Mesodermal cell (in vitro differentiated cells): ENCODE data around the gene MAST4.
A peak's percentile ranks its signal among the peaks of the same experiment; 100 is the strongest.

Source experiments
- H3K27ac ChIP-seq: 2 replicates; pipeline ENCODE4 v1.7.0; 2013; ENCODE audit warnings: mild to moderate bottlenecking, low read depth, low read length, moderate library complexity; ENCODE audit not compliant: severe bottlenecking
- H3K36me3 ChIP-seq: 2 replicates; pipeline ENCODE4 v1.7.1; 2013; ENCODE audit warnings: mild to moderate bottlenecking, low read length, moderate library complexity; ENCODE audit not compliant: control insufficient read depth, insufficient read depth
- H3K4me1 ChIP-seq: one replicate; pipeline ENCODE4 v1.7.1; 2013; ENCODE audit warnings: mild to moderate bottlenecking, low read length; ENCODE audit not compliant: insufficient read depth, control insufficient read depth, poor library complexity, severe bottlenecking
- H3K4me3 ChIP-seq: 2 replicates; pipeline ENCODE4 v1.7.0; 2013; ENCODE audit warnings: low read length, control low read depth, mild to moderate bottlenecking; ENCODE audit not compliant: insufficient read depth, poor library complexity, severe bottlenecking; ENCODE audit errors: extremely low read depth
- H3K9me3 ChIP-seq: 2 replicates; pipeline ENCODE4 v1.7.1; 2013; ENCODE audit warnings: mild to moderate bottlenecking, low read length, moderate library complexity; ENCODE audit not compliant: control insufficient read depth
- WGBS, 2 experiments: methylation state at CpG; one replicate each; pipeline ENCODE4 v1.1.5; 2013; ENCODE audit warnings: missing lambda C conversion rate in 2 of 2; ENCODE audit not compliant: insufficient coverage in 2 of 2; 5-methylcytosine and 5-hydroxymethylcytosine counted together

MAST4 gene

DNA sequence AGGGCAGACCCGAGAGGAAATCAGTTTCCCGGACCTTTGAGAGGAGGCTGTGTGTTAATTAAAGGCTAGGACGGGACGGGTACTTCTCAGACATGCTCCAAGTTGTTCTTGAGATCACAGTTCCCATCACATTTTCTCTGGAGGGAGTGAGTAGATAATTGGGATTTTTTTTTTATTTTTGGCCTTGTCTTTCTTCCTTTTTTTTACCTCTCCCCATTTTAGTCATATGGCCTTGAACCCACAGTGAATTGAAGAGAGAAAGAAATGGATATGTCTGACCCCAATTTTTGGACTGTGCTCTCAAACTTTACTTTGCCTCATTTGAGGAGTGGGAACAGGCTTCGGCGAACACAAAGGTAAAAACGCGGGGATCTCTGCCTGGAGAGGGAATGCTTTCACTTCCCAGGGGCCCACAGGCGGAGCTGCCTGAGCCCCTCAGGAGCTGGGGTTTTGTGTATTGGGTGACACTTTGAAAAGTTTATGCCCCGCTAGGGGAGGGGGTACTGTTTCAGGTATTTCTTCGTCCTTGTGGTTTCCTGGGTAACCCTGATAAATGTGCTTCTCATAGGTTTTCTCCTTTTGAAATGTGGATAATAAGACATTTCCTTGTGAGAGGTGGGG, 408.6 kb downstream of the MAST4 start:
- peak overlapping the region; percentile 56 for H3K4me3 ChIP-seq
- WGBS, 2 experiments, result 4 to 7% methylated on average over 9 of the region's 11 CpGs
- no peaks in the 10 kb centered on the region for H3K9me3 ChIP-seq
- peaks cover 16% of the 10 kb centered on the region for H3K4me1 ChIP-seq
- H3K27ac ChIP-seq, result peak overlapping the region; percentile 86
- no peaks in the 10 kb centered on the region for H3K36me3 ChIP-seq

DNA sequence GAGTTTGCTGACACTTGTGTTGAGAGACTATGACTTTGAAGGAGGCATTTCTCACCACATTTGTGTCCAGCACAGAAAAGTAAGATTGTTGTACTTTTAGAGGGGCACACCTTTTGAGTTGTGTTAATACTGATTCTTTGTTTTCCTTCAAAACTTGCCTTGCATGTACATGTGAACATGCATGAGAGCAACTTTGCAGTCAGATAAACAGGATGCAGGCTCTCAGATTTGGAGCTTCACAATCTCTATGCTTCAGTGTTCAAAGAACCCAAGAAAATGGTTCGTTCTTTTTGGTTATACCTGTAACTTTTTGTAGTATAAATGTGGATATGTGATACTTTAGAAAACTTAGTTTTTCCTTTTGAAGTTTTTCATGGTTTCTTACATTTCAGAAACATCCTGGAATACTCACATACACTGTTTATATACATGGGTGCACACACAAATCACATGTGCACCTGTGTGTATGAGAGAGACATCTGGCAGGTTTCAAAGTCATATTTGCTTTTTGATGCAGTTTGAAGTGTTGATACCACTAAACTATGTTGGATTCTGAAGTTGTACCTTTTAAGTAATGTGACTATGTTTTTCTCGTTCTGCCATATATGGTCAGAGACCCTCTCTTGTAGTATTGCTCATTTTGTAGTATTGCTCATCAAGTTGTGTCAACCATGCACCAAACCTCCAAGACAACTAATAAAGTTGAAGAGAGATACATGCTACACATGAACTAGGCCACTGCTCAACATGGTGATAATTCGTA, 409.7 kb downstream of the MAST4 start:
- WGBS, 2 experiments, result 75% methylated on average over 1 of the region's 3 CpGs; no CpG with 5 or more reads in 1 of the 2 experiments
- Histone ChIP-seq H3K4me3 (peak overlapping the region; percentile 56), H3K9me3 (no peaks in the 10 kb centered on the region), H3K36me3 (no peaks in the 10 kb centered on the region), H3K27ac (no peak overlapping the region), H3K4me1 (peaks cover 24% of the 10 kb centered on the region)

DNA sequence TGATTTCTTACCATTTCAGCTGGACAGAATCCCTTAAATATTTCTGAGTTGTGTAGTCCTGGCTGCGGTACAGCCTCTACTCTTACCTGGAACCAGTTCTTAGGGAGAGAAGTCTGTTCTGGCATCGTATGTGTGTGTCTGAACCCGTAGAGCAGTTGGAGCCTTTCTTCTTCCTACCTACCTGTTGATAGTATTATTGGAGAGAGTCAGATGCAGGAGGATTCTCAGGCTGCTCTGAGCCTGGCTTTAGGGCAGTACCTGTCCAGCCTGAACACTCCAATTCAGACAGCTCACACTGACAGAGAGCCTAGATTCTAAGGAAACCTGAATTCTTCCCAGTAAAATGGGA, 410.3 kb downstream of the MAST4 start:
- H3K4me3 ChIP-seq, result peak overlapping the region; percentile 56
- no peak overlapping the region for H3K27ac ChIP-seq
- WGBS, 2 experiments, result 87% methylated on average over 3 of the region's 3 CpGs; no CpG with 5 or more reads in 1 of the 2 experiments
- H3K9me3 ChIP-seq, result no peaks in the 10 kb centered on the region
- peaks cover 30% of the 10 kb centered on the region for H3K4me1 ChIP-seq
- H3K36me3 ChIP-seq, result no peaks in the 10 kb centered on the region

GRCh38 chr5:67009028-67009427, 412.8 kb downstream of the MAST4 start:
- Histone ChIP-seq H3K36me3 (no peaks in the 10 kb centered on the region), H3K9me3 (no peaks in the 10 kb centered on the region), H3K27ac (no peak overlapping the region), H3K4me3 (no peak overlapping the region), H3K4me1 (peaks cover 36% of the 10 kb centered on the region)
- WGBS, 2 experiments, result 100% methylated on average over 1 of the region's 1 CpG

- H3K36me3 ChIP-seq, result no peaks in the 10 kb centered on the region
- peaks cover 48% of the 10 kb centered on the region for H3K4me1 ChIP-seq
- no peak overlapping the region for H3K4me3 ChIP-seq
- peak overlapping the region; percentile 75 for H3K27ac ChIP-seq
- H3K9me3 ChIP-seq, result no peaks in the 10 kb centered on the region
- WGBS, 2 experiments, result 55 to 81% methylated on average over 7 of the region's 8 CpGs
These were observed 414.7 kb downstream of the MAST4 start for GRCh38 chr5:67010684-67011409.

GRCh38 chr5:67011422-67011821, 415.2 kb downstream of the MAST4 start:
- WGBS, 2 experiments, result 70 to 78% methylated on average over 5 of the region's 5 CpGs

GRCh38 chr5:67012171-67012570, 416.0 kb downstream of the MAST4 start:
- Histone ChIP-seq H3K4me1 (peaks cover 48% of the 10 kb centered on the region), H3K36me3 (no peaks in the 10 kb centered on the region), H3K27ac (no peak overlapping the region), H3K4me3 (no peak overlapping the region), H3K9me3 (no peaks in the 10 kb centered on the region)
- WGBS, 2 experiments, result no CpG with 5 or more reads among the region's 2 CpGs

More at GRCh38 chr5:67011422-67011821, 415.2 kb downstream of the MAST4 start:
- H3K4me3 ChIP-seq, result no peak overlapping the region
- H3K36me3 ChIP-seq, result no peaks in the 10 kb centered on the region
- no peaks in the 10 kb centered on the region for H3K9me3 ChIP-seq
- H3K4me1 ChIP-seq, result peaks cover 47% of the 10 kb centered on the region
- peak overlapping the region; percentile 75 for H3K27ac ChIP-seq

DNA sequence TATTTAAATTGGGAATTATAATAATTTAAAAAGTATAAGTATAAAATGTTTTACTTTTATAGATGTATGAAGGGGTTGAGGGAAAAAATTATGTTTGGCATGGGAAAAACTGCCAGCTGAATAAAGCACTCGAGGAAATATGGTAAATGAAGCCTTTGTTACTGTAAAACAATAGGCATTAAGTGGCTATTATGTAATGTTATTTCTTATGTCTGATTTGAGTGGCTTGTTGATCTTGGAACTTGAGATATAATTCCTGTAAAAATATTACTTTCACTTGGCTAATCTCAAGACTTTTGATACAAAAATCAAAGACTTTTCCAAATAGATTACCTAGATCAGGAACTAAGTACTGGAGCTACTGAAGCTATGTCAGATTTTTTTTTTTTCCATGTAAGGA, 417.5 kb downstream of the MAST4 start:
- Histone ChIP-seq H3K4me1 (peaks cover 47% of the 10 kb centered on the region), H3K9me3 (no peaks in the 10 kb centered on the region), H3K4me3 (no peak overlapping the region), H3K27ac (no peak overlapping the region), H3K36me3 (no peaks in the 10 kb centered on the region)
- WGBS, 2 experiments, result 78 to 79% methylated on average over 1 of the region's 1 CpG

- Histone ChIP-seq H3K9me3 (no peaks in the 10 kb centered on the region), H3K36me3 (no peaks in the 10 kb centered on the region), H3K4me1 (peaks cover 47% of the 10 kb centered on the region), H3K4me3 (no peak overlapping the region), H3K27ac (no peak overlapping the region)
- 95 to 100% methylated on average over 1 to 5 of the region's 5 CpGs for WGBS, 2 experiments
These were observed 418.0 kb downstream of the MAST4 start for GRCh38 chr5:67014191-67014590.

GRCh38 chr5:67014957-67015400, 418.8 kb downstream of the MAST4 start:
- WGBS, 2 experiments, result 93 to 95% methylated on average over 2 of the region's 3 CpGs
- no peak overlapping the region for H3K4me3 ChIP-seq
- H3K4me1 ChIP-seq, result peaks cover 47% of the 10 kb centered on the region
- H3K9me3 ChIP-seq, result no peaks in the 10 kb centered on the region
- H3K36me3 ChIP-seq, result no peaks in the 10 kb centered on the region
- peak overlapping the region; percentile 81 for H3K27ac ChIP-seq
